ENCODE results near the gene PIGO. TPM values are rescaled to one million over a fixed set of nuclear protein-coding genes. Genes with fewer than 3 reads are reported as not detected.

Gene PIGO
- total and polyA plus RNA-seq, 2 of the 4 experiments (the other 2 are of a cell fraction), result 9.3 to 18.2 TPM

DNA sequence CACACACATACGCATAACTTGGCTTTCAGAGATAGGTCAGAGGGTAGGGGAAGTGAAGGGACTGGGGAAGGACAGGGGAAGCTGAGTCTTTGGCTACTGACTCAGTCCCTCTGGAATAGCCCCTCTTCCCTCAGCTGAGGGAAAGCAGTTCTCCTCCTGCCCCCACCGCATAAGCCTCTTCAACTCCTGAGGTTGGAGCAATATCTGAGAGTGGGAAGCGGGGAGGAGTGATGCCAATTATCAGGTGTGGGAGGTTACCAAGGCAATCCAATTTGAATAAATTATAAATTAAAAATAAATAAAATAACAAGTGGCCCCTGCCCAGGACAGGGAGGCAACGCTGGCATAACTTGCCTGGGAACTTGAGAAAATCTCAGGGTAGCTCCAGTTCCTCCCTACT, 8.2 kb upstream of the PIGO start:
- H2BK120ac ChIP-seq (ENCODE audit: low read depth, low read length), result no peak overlapping the region
- no peak overlapping the region for H3K56ac ChIP-seq (ENCODE audit: extremely low read depth, insufficient read depth, low read length)
- H2AK5ac ChIP-seq (ENCODE audit: low read depth, low read length), result no peak overlapping the region
- H4K91ac ChIP-seq (ENCODE audit: insufficient read depth, low read depth, low read length), result no peak overlapping the region
- no peak overlapping the region for H3K4me3 ChIP-seq (ENCODE audit: insufficient read depth, low read depth, low read length)
- peaks cover 19% of the 10 kb centered on the region for H3K9me1 ChIP-seq (ENCODE audit: insufficient read depth, low read length)
- peaks cover 8% of the 10 kb centered on the region; the same call in 1 of the 2 replicates for H3K4me1 ChIP-seq (ENCODE audit: control insufficient read depth, insufficient read depth, low read length)
- H4K8ac ChIP-seq (ENCODE audit: low read depth in 2 of 2, low read length in 2 of 2), result no peak overlapping the region
- H3K4me2 ChIP-seq (ENCODE audit: low read depth, low read length), result no peak overlapping the region
- in situ Hi-C loops (cut with MboI; ENCODE audit: low sequenced_read_pairs), result no loop called here
- dilution Hi-C loops (cut with HindIII; ENCODE audit: low sequenced_read_pairs, unreplicated experiment), result no loop called here
- no peak overlapping the region for H3K9ac ChIP-seq (ENCODE audit: low read depth, low read length)
- ChIA-PET CTCF (interaction anchor here (1.1 kb wide), 1 partner anchor 9 kb away, joined by 3 read pairs; no protein-coding TSS in a partner anchor), POLR2A (ENCODE audit: unreplicated experiment) (no interaction called here)
- H2AFZ ChIP-seq (replicated peaks; ENCODE audit: low read length, poor library complexity), result no peak overlapping the region
- H4K20me1 ChIP-seq (ENCODE audit: insufficient read depth, low read length), result 0 out of 2 replicates have a peak, but pooled peaks cover under 1% of the 10 kb centered on the region
- no peak overlapping the region for H3K27ac ChIP-seq (ENCODE audit: insufficient read depth, low read length)
- no peak overlapping the region for H2AK9ac ChIP-seq (replicated peaks; ENCODE audit: low read depth, low read length, poor library complexity)
- no peaks in the 10 kb centered on the region for H3K9me3 ChIP-seq (ENCODE audit: control insufficient read depth, insufficient read depth, low read length)
- no peaks in the 10 kb centered on the region for H3K27me3 ChIP-seq (ENCODE audit: control insufficient read depth, insufficient read depth, low read length)
- H3K36me3 ChIP-seq (ENCODE audit: control insufficient read depth, insufficient read depth, low read length), result peaks cover 52% of the 10 kb centered on the region
- DNase-seq (no peak), ATAC-seq (ENCODE audit: low read depth) (no peak)
- H3K14ac ChIP-seq (replicated peaks; ENCODE audit: low read depth, low read length), result no peak overlapping the region
- intact Hi-C loops (cut with micrococcal nuclease), result no loop called here
- no peak for TF ChIP-seq CHD1 (IDR thresholded peaks at IDR 0.05; ENCODE audit: low read depth, low read length)
- TF ChIP-seq, protein P1, sequence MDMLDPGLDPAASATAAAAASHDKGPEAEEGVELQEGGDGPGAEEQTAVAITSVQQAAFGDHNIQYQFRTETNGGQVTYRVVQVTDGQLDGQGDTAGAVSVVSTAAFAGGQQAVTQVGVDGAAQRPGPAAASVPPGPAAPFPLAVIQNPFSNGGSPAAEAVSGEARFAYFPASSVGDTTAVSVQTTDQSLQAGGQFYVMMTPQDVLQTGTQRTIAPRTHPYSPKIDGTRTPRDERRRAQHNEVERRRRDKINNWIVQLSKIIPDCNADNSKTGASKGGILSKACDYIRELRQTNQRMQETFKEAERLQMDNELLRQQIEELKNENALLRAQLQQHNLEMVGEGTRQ (IDR thresholded peaks at IDR 0.05; ENCODE audit: low read depth, low read length), result no peak
- no peak overlapping the region for H3K23ac ChIP-seq (ENCODE audit: low read depth, low read length)
- no peak overlapping the region for H2BK20ac ChIP-seq (ENCODE audit: low read depth, low read length)
- H4K5ac ChIP-seq (ENCODE audit: low read depth, low read length), result no peak overlapping the region
- no peak overlapping the region for H2BK5ac ChIP-seq (ENCODE audit: low read depth, low read length, poor library complexity, severe bottlenecking)
- H2BK15ac ChIP-seq (ENCODE audit: low read depth, low read length), result no peak overlapping the region
- no TSS peak for BruUV-seq (replicated peaks)
- no CpG with 5 or more reads among the region's 4 CpGs for WGBS, 2 experiments (ENCODE audit: extremely low coverage in 2 of 2, insufficient read length in 1 of 2)
- H3K79me1 ChIP-seq (ENCODE audit: low read depth in 1 of 2, low read length in 2 of 2), result peaks cover 20 to 44% of the 10 kb centered on the region in 2 experiments
- H3K4ac ChIP-seq (ENCODE audit: low read depth, low read length), result no peak overlapping the region
- H3K18ac ChIP-seq (ENCODE audit: low read depth, low read length), result no peak overlapping the region
